Measurements from ENCODE around the gene PALMD.

- no peak for TF ChIP-seq CTCF (IDR thresholded peaks at IDR 0.05)
- no peak for TF ChIP-seq EP300 (IDR thresholded peaks at IDR 0.05)
Observed at GRCh38 chr1:99681583-99681982, 35.7 kb downstream of the PALMD start.
